Activated CD8-positive, alpha-beta memory T cell treated with anti-CD3 and anti-CD28 coated beads, Interleukin-2, amount 50 U/mL, for 1 hour (primary cell): Measurements from ENCODE around the gene IL1R2.
"Not testable (repeated sequence)": the region's sequence is repeated elsewhere in the genome, so short reads cannot be mapped to it uniquely, and the experiment has no call there.

Source experiments
- DNase-seq: peaks from one replicate; pipeline ENCODE4 v3.0.0-alpha.2; 2020; ENCODE audit errors: extremely low read depth

The IL1R2 gene

GRCh38 chr2:101998896-101999789 lies 7.4 kb downstream of the IL1R2 start:
- DNase-seq = no peak

DNA sequence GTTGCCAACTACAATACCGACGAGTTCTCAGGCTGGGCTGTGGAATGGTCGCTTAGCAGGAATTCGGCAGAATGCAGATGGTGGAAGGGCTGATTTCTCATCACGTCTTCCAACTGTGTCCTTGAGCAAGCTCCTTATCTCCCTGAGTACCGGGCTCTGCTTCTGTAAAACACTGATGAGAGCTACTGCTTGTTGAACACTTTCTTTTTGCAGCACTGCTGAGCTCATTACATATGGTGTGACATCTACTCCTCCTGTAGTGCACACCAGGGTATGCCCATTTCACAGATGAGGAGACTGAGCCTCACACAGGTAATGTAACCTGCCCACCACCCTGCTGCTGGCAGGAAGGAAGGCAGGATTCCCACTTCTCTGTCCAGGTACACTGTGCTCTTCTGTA lies 8.3 kb downstream of the IL1R2 start:
- no peak for DNase-seq

DNA sequence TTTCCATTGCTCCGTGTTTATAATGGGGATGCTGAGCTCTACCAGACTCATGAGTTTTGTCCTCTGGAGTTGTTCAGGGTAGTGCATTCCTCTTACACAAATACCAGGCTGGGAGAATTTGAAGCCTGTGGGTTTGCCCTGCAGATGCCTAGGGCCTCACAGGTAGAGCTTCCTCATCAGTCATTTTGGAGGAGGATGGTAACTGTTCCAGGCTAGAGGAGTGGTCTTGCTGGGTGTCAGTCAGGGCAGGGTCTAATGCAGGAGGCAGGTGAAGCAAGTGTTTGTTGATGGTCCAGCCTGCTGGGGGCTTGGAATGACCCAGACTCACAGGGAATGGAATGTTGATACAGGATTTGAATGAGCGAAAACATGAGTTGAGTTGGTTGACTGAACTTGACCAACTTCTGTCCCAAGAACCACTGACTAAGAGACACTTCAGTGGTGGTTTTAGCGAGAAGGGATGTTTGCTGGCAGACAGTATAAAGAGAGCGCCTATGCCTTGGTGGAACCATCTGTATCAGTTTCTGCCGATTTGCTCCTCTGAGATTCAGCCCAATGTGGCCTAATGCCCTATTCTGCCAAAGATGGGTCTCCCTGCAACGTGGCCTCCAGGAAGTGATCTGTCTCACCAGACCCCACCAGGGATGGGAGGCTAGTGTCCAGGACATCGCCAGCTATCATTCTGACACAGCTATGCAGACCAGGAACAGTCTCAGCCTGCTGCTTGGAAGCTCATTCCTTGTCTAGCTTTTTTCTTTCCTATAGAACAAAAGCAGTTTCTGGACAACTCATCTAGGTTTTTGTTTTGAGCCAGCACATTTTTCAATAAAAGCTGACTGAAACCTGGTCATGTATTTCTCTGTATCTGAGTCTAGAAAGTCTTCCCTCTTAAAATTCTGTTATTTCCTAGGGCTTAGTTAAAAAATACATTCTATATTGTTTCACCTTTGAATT lies 9.3 kb downstream of the IL1R2 start:
- no peak for DNase-seq

DNA sequence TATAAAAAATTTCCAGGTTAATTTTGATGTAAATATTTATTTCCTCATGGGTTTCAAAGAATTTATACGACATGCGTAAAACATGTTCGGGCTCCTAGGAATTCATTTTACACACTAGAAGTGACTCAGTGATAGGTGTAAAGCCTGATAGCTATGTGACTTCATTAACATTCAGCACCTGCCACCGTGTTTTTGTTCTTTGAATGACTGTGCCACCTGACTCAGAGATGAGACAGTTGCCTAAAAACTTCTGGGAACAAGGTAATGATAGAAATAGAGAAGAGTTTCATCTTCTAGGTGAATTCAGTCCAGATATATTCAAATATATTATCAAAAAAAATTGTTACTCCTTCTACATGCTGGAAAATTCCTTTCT lies 10.0 kb downstream of the IL1R2 start:
- no peak for DNase-seq

- DNase-seq = no peak
Observed at GRCh38 chr2:102002228-102002627, 10.5 kb downstream of the IL1R2 start.

DNA sequence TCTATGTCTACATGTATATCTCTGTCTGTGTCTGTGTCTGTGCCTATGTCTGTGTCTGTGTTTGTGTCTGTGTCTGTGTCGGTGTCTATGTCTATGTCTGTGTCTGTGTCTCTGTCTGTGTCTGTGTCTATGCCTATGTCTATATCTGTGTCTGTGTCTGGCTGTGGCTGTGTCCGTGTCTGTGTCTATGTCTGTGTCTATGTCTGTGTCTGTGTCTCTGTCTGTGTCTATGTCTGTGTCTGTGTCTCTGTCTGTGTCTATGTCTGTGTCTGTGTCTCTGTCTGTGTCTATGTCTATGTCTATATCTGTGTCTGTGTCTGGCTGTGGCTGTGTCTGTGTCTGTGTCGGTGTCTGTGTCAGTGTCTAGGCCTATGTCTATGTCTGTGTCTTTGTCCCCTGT lies 11.1 kb downstream of the IL1R2 start:
- not testable (repeated sequence) for DNase-seq

- no peak for DNase-seq
Observed at GRCh38 chr2:102003696-102004095, 11.9 kb downstream of the IL1R2 start.

DNA sequence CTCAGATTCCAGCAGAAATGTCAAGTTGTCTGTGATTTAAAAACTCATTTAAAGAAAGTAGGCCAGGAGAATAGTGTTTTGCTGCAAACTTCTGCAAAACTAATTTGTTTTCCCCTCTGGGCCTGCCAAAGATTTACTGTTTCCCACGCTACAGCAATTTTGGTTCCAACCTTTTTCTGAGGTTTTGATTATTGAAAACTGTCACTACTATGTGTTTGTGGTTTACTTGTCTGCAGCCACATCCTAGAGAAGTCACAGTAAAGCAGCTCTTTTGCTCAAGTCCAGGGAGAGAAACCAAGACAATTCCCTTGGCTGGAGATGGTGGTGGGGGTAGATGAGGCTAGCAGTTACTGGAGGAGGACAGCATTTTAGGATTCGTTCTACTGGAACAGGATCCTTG lies 12.8 kb downstream of the IL1R2 start:
- no peak for DNase-seq

- no peak for DNase-seq
Observed at GRCh38 chr2:102005449-102005848, 13.7 kb downstream of the IL1R2 start.

DNA sequence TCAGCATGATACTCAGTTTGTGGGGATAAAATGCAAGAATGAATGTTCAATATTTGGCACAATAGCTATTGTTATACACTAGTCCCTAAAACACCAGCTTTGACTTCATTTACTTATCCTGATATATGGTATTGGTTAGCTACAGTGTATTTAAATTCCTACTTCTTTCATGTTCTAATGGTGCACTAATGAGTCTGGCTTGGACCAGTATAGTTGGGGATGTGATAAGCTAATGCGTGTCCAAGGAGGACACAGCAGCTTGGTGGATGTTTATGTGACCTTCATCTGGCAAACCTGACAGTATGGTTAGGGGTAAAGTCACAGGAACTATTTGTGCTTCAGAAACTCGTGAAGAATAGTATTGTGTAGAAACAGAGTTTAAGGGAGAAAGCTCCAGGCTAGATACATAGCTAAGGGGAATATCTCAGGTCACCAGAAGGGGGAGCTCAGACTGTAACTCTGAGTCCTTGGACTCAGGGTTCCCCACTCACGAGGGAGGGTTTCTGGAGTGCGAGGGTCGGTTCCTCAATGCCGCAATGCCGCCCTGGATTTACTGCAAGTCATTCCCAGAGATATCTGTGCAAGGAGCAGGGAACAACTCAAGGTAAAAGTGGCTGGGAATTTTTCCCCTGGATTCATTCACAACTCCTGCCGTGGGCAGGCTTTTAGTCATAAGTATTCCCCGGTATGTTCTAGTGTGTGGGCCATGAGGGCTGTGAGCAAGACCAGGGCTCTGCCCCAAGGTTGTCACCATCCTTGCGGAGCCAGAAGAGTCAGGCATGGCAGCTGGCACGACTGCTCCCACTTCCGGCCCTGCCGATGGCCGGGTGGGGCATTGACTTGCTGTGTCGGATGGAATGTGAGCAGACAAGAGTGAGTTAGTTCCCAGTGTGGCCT lies 14.5 kb downstream of the IL1R2 start:
- no peak for DNase-seq

- DNase-seq = no peak
Observed at GRCh38 chr2:102006886-102007278, 15.1 kb downstream of the IL1R2 start.

DNA sequence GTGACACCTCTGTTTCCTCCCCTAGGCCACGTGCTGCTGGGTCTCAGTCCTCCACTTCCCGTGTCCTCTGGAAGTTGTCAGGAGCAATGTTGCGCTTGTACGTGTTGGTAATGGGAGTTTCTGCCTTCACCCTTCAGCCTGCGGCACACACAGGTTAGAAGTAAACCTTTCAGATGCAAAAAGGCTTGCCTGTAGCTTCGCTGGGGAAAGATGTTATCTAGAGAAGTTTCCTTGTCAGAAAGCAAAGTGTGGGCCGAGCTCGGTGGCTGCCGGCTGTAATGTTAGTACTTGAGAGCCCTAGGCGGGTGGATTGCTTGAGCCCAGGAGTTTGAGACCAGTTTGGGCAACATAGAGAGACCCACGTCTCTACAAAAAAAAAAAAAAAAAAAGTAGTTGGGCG lies 16.7 kb downstream of the IL1R2 start:
- no peak for DNase-seq

DNA sequence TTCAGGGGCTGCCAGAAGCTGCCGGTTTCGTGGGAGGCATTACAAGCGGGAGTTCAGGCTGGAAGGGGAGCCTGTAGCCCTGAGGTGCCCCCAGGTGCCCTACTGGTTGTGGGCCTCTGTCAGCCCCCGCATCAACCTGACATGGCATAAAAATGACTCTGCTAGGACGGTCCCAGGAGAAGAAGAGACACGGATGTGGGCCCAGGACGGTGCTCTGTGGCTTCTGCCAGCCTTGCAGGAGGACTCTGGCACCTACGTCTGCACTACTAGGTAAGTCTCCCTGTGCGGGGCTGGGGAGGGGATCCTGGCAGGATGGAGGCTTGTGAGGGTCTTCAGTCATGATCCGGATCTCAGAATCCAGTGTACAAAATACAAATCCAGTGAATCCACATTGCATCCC lies 17.8 kb downstream of the IL1R2 start:
- no peak for DNase-seq

GRCh38 chr2:102010902-102011301 lies 19.1 kb downstream of the IL1R2 start:
- DNase-seq = no peak

GRCh38 chr2:102012061-102012614 lies 20.4 kb downstream of the IL1R2 start:
- no peak for DNase-seq

GRCh38 chr2:102013206-102014040 lies 21.7 kb downstream of the IL1R2 start:
- DNase-seq = no peak

- DNase-seq = no peak
Observed at GRCh38 chr2:102014041-102014345, 22.2 kb downstream of the IL1R2 start.

GRCh38 chr2:102015399-102015798 lies 23.6 kb downstream of the IL1R2 start:
- DNase-seq = no peak

DNA sequence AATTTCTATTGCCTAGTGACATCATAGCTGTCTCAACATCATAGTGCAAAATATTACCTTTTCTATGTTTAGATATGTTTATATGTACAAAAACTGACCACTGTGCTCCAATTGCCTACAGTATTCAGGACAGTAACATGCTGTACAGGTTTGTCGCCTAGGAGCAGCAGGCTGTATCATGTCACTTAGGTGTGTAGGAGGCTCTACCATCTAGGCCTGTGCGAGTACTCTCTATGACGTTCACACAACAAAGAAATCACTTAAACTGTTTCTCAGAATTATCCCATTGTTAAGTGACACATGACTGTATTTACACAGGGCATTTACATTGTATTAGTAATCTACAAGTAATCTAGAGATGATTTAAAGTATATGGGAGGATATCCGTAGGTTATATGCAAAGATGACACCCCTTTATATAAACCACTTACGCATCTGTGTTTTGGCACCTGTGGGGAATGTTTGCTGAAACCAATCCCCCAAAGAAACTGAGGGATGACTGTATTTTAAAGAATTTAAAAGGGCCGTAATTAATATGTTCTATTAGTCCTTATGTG lies 24.7 kb downstream of the IL1R2 start:
- DNase-seq = no peak

DNA sequence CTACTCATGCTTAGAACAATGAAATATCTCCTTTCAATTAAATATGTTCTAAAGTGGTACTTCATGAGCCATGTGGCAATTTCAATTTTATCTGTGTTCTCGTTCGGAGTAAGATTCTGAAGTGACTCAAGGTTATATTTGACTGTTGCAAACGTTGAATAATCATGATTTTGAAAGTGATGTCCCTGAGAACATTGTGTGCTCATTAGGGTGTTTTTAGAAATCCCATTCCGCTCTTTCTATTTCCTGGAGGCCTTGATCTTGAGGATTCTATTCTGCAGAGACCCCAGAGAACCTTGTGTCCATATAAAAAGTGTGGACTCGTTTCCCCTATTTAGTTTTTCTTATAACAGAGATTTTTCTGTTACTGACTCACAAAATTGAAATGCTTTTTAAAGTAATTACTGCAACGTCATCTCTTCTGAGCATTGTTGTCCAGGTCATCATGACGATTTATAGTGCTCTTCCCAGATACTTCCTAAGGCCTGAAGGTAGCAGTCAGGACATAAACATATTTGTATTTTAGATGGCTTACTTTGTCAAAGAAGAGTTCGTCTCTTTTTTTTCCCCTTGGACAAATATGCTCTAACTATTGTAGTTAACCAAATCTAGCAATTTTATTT lies 27.2 kb downstream of the IL1R2 start:
- DNase-seq = no peak
